ENCODE results near the gene TFG. TPM values are rescaled to one million over a fixed set of nuclear protein-coding genes. Genes with fewer than 3 reads are reported as not detected.

Gene TFG
- polyA plus RNA-seq, 10 donors, result 90.0 to 112 (median 96.1) TPM

DNA sequence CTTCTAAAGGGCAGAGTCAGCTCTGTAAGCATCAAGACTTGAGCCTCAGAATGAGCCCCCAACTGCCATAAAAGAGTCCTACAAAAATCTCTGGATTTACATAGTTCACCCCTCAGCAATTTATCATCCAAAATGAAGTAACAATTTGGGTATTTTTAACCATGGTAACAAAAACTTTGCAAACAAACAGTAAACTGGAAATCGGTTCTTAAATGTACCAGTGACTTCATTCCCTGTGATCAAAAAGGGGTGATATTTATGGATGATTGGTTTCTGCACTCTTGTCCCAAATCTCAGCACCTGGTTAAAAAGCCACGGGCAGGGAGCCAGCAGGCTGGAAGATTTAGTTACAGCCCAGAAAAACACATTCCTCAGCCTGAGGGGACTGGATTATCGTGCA lies 73.6 kb downstream of the TFG start:
- DNase-seq, result peak in 2 of 3 donors; percentile 73 to 88

DNA sequence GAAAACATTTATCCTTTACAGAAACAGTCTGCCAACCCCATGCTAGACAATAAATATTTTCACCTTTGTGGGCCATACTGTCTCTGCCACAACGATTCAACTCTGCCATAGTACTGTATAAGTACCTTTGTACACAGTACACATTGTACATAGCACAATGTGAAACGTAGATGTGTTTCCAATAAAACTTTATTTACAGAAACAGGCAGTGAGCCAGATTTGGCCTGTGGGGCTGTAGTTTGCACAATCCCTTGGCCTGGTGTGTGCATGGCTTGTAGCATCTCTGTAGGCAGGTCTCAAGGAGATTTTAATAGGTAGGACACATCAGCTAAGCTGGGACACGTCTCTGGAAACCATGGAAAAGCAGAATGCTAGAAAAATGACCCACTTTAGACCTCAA lies 74.3 kb downstream of the TFG start:
- DNase-seq, result no peak

DNA sequence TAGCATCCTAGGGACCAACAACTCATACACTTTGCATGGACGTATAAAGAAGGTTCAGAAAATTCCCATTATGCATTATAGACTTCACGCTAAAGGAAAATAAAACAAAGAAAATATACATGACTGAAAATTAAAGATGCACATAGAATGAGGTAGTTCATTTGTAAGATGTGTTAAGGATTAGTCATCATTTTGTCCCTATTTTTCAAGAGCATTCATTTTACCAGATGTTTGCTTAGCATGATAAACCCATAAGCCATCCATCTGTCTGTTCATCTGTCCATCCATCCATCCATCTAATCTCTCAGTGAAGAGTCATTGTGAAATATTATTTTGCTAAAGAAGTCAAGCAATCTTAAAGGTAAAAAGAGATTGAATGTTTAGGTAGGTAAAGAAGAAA lies 80.3 kb downstream of the TFG start:
- no peak for DNase-seq

DNA sequence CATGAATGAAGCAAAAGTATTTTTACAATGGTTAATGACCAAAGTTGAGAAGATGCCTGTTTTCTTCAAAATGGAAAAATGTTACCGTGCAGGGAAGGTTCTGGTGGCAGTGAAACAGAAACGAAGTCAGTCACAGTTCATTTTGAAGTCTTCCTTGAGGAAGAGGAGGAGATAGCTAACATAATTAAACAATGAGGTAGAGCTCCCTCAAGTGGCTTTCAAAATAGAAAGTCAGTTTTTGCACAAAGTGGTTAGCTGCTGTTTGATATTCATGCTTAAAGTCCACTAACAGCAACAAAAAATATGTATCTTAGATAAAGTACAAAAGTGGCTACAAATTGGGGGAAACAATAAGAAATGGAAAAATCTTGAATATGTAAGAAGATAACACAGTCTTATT lies 87.3 kb downstream of the TFG start:
- DNase-seq, result peak in 1 of 3 donors; percentile 28

DNA sequence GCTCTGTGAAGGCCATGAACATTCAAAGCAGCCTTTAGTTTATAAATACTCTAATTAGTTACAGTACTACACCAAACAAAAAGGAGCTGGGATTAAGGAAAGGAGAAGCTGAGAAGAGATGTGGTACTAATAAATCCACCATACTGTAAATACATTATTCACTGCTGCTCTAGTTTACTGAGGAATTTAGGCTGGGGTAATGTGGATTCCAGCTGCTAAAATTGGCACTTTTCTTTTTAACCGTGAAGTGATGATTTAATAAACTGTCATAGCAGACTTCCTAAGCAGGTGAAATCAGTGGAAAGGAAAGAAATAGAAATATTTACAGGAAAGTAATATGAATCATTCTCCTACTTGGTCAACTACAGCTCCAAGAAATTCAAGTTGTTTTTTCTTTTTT lies 88.7 kb downstream of the TFG start:
- DNase-seq, result peak; percentile 39 to 75 (median 61)

Other genes with a start within 250 kb of the TFG start
- gene TMEM45A, start 216.9 kb upstream of the TFG start, polyA plus RNA-seq (ENCODE audit: insufficient read length in 10 of 10), result 10 to 100 TPM; 16.0 to 38.5 (median 22.4) TPM
- under 1 TPM in 1 of 10 donors, not detected in 9; 0.04 TPM for gene ADGRG7, start 99.9 kb upstream of the TFG start, polyA plus RNA-seq (ENCODE audit: insufficient read length in 10 of 10)

Data from muscle of back (tissue), 11 donors.